GM13977 (cell line): ENCODE measurements around the gene HEBP1.

ENCODE experiments used
- DNase-seq: peaks from one replicate; pipeline ENCODE4 v3.0.0; 2012; ENCODE audit warnings: low spot score
- CTCF ChIP-seq: IDR thresholded peaks from 2 replicates; pipeline ENCODE4 v1.5.1; 2012; ENCODE audit warnings: mild to moderate bottlenecking, control low read depth; ENCODE audit not compliant: insufficient read depth; ENCODE audit errors: extremely low read depth, missing control alignments
- in situ Hi-C: fragments of 300-500 bp; cut with MboI; formaldehyde crosslinking; loops from one replicate; pipeline ENCODE4 v1.12.0; 2022; ENCODE audit warnings: low sequenced_read_pairs, low pct_unique_long_range_greater_than_20kb, mixed read lengths, inconsistent platforms; ENCODE audit not compliant: unreplicated experiment

HEBP1 gene

GRCh38 chr12:12999959-13000615 lies at the start of gene HEBP1:
Gene HEBP1 (minus strand): TSS chr12:13000265. CDS start chr12:13000114, 151 bp downstream.
- TF ChIP-seq CTCF, result no peak
- in situ Hi-C loops, result loop anchor here (25.0 kb wide), 1 partner anchor 212 kb away; no protein-coding TSS in a partner anchor
- peak; percentile 99 for DNase-seq

GRCh38 chr12:13049816-13050215 lies 49.8 kb upstream of the HEBP1 start:
- DNase-seq, result no peak
- in situ Hi-C loops, result no loop called here
- TF ChIP-seq CTCF, result no peak

- no peak for TF ChIP-seq CTCF
- peak; percentile 29 for DNase-seq
- in situ Hi-C loops, result no loop called here
Observed at GRCh38 chr12:13046964-13047363, 46.9 kb upstream of the HEBP1 start.

GRCh38 chr12:13045816-13046215 lies 45.8 kb upstream of the HEBP1 start:
- no peak for DNase-seq
- no peak for TF ChIP-seq CTCF
- in situ Hi-C loops, result no loop called here

GRCh38 chr12:13044906-13045299 lies 44.8 kb upstream of the HEBP1 start:
- in situ Hi-C loops, result no loop called here
- DNase-seq, result no peak
- TF ChIP-seq CTCF, result no peak

- DNase-seq, result peak; percentile 87
- TF ChIP-seq CTCF, result no peak
- in situ Hi-C loops, result no loop called here
Observed at GRCh38 chr12:13044002-13044905, 44.2 kb upstream of the HEBP1 start, which contains the start of gene FAM234B. Gene FAM234B (plus strand): TSS chr12:13044381. CDS start chr12:13044404, 23 bp downstream.
